Measurements from ENCODE around the gene RTN1.

GRCh38 chr14:59633486-59633885 lies 237.1 kb downstream of the RTN1 start:
- TF ChIP-seq CTCF (IDR thresholded peaks at IDR 0.05; ENCODE audit: poor library complexity) = no peak
- no peak for TF ChIP-seq EZH2 (IDR thresholded peaks at IDR 0.05; ENCODE audit: borderline replicate concordance)
- TF ChIP-seq EZH2phosphoT487 (IDR thresholded peaks at IDR 0.05; ENCODE audit: low read depth, severe bottlenecking, unreplicated experiment) = no peak
